Neural cell (in vitro differentiated cells): ENCODE results near the gene FBXO3. TPM values are rescaled to one million over a fixed set of nuclear protein-coding genes. Genes with fewer than 3 reads are reported as not detected.

ENCODE experiments used
- H2AFZ ChIP-seq: fragments of 200-600, 300-800 bp; sonication (generic), shearing (Covaris generic); 2 replicates; pipeline ENCODE4 v1.6.0; 2014; ENCODE audit warnings: low read depth, mild to moderate bottlenecking, antibody characterized with exemption, low read length, moderate library complexity
- H3F3A ChIP-seq: fragments of 200-600 bp; shearing (Covaris generic); 2 replicates; pipeline ENCODE4 v1.6.1; 2016; ENCODE audit warnings: mild to moderate bottlenecking, moderate library complexity, mixed read lengths, antibody characterized with exemption, low read length; ENCODE audit not compliant: insufficient read depth, poor library complexity, severe bottlenecking
- H3K27ac ChIP-seq: fragments of 200-600, 300-800 bp; sonication (generic), shearing (Covaris generic); 2 replicates; pipeline ENCODE4 v1.5.1; 2014; ENCODE audit warnings: mild to moderate bottlenecking, low read length, moderate library complexity
- H3K27me3 ChIP-seq: fragments of 300-800, 200-600 bp; sonication (generic), shearing (Covaris generic); 2 replicates; pipeline ENCODE4 v1.6.0; 2014; ENCODE audit warnings: mild to moderate bottlenecking, low read depth, low read length, moderate library complexity; ENCODE audit not compliant: insufficient read depth
- H3K36me3 ChIP-seq: fragments of 300-800, 200-600 bp; sonication (generic), shearing (Covaris generic); 2 replicates; pipeline ENCODE4 v1.5.1; 2014; ENCODE audit warnings: mild to moderate bottlenecking, antibody characterized with exemption, low read length, moderate library complexity; ENCODE audit not compliant: insufficient read depth
- H3K4me2 ChIP-seq: fragments of 300-800, 200-600 bp; sonication (generic), shearing (Covaris generic); 2 replicates; pipeline ENCODE4 v1.6.0; 2014; ENCODE audit warnings: mild to moderate bottlenecking, low read length
- H3K4me3 ChIP-seq: fragments of 300-800, 200-600 bp; sonication (generic), shearing (Covaris generic); 2 replicates; pipeline ENCODE4 v1.5.1; 2014; ENCODE audit warnings: mild to moderate bottlenecking, low read length, moderate library complexity
- H3K79me2 ChIP-seq: fragments of 200-600 bp; shearing (Covaris generic); replicated peaks from 2 replicates; pipeline ENCODE4 v1.6.0; 2014; ENCODE audit warnings: mild to moderate bottlenecking, low read length, moderate library complexity; ENCODE audit not compliant: insufficient read depth
- H3K9ac ChIP-seq: fragments of 300-800, 200-600 bp; sonication (generic), shearing (Covaris generic); 2 replicates; pipeline ENCODE4 v1.6.1; 2016; ENCODE audit warnings: mild to moderate bottlenecking, low read length, mixed read lengths
- H3K9me2 ChIP-seq: fragments of 200-600 bp; shearing (Covaris generic); 2 replicates; pipeline ENCODE4 v1.6.1; 2016; ENCODE audit warnings: mild to moderate bottlenecking, low read length, mixed read lengths; ENCODE audit not compliant: insufficient read depth
- H3K9me3 ChIP-seq: fragments of 200-600, 300-800 bp; sonication (generic), shearing (Covaris generic); 2 replicates; pipeline ENCODE4 v1.6.1; 2016; ENCODE audit warnings: mild to moderate bottlenecking, mixed run types, low read length, moderate library complexity, mixed read lengths
- H4K20me1 ChIP-seq: fragments of 200-600 bp; shearing (Covaris generic); 2 replicates; pipeline ENCODE4 v1.6.1; 2016; ENCODE audit warnings: mild to moderate bottlenecking, mixed run types; ENCODE audit not compliant: insufficient read depth
- CTCF ChIP-seq: fragments of 450-650 bp; IDR thresholded peaks from 2 replicates; pipeline ENCODE4 v1.5.1; 2014; ENCODE audit warnings: antibody characterized with exemption, mild to moderate bottlenecking, moderate library complexity; ENCODE audit not compliant: poor library complexity, severe bottlenecking
- EP300 ChIP-seq: fragments of 450-650 bp; conservative IDR thresholded peaks from 2 replicates; pipeline ENCODE4 v1.6.1; 2014; ENCODE audit warnings: antibody characterized with exemption, mild to moderate bottlenecking, moderate library complexity; ENCODE audit not compliant: poor library complexity, severe bottlenecking
- EZH2 ChIP-seq: fragments of 200-600, 300-800 bp; shearing (Covaris generic), sonication (generic); IDR thresholded peaks from 2 replicates; pipeline ENCODE4 v1.6.1; 2014; ENCODE audit warnings: antibody characterized with exemption, low read length, borderline replicate concordance, mild to moderate bottlenecking; ENCODE audit not compliant: insufficient read depth, poor library complexity, severe bottlenecking
- MXI1 ChIP-seq: fragments of 450-650 bp; conservative IDR thresholded peaks from 2 replicates; pipeline ENCODE4 v1.6.1; 2014; ENCODE audit warnings: antibody characterized with exemption, mild to moderate bottlenecking; ENCODE audit not compliant: poor library complexity, severe bottlenecking
- POLR2AphosphoS5 ChIP-seq: IDR thresholded peaks from 2 replicates; pipeline ENCODE4 v1.6.1; 2012
- RAD21 ChIP-seq: fragments of 450-650 bp; conservative IDR thresholded peaks from 2 replicates; pipeline ENCODE4 v1.6.1; 2014; ENCODE audit warnings: antibody characterized with exemption, mild to moderate bottlenecking, moderate library complexity
- SMC3 ChIP-seq: fragments of 450-650 bp; conservative IDR thresholded peaks from 2 replicates; pipeline ENCODE4 v1.6.1; 2014; ENCODE audit warnings: antibody characterized with exemption, mild to moderate bottlenecking, moderate library complexity; ENCODE audit not compliant: poor library complexity
- TAF1 ChIP-seq: IDR thresholded peaks from 2 replicates; pipeline ENCODE4 v1.6.1; 2012; ENCODE audit warnings: low read depth
- polyA plus RNA-seq: library from polyadenylated mRNA; depleted of rRNA; stranded (reverse); fragments of >200 nt; gene quantifications from 2 replicates; pipeline ENCODE4 v1.2.3, GENCODE V29; 2014
- TF ChIP-seq, protein P1 (sequence below): IDR thresholded peaks from 2 replicates; pipeline ENCODE4 v1.6.1; 2012; ENCODE audit warnings: borderline replicate concordance

Gene FBXO3
- polyA plus RNA-seq, 1 donor from 2014 or later: 115 TPM

GRCh38 chr11:33713151-33713855, 61.0 kb downstream of the FBXO3 start:
- no peak for TF ChIP-seq SMC3
- no peak for TF ChIP-seq MXI1
- TF ChIP-seq EP300: no peak
- TF ChIP-seq POLR2AphosphoS5: no peak
- no peak for TF ChIP-seq RAD21
- no peak for TF ChIP-seq CTCF
- TF ChIP-seq EZH2: no peak
- TF ChIP-seq TAF1: no peak
- TF ChIP-seq, protein P1, sequence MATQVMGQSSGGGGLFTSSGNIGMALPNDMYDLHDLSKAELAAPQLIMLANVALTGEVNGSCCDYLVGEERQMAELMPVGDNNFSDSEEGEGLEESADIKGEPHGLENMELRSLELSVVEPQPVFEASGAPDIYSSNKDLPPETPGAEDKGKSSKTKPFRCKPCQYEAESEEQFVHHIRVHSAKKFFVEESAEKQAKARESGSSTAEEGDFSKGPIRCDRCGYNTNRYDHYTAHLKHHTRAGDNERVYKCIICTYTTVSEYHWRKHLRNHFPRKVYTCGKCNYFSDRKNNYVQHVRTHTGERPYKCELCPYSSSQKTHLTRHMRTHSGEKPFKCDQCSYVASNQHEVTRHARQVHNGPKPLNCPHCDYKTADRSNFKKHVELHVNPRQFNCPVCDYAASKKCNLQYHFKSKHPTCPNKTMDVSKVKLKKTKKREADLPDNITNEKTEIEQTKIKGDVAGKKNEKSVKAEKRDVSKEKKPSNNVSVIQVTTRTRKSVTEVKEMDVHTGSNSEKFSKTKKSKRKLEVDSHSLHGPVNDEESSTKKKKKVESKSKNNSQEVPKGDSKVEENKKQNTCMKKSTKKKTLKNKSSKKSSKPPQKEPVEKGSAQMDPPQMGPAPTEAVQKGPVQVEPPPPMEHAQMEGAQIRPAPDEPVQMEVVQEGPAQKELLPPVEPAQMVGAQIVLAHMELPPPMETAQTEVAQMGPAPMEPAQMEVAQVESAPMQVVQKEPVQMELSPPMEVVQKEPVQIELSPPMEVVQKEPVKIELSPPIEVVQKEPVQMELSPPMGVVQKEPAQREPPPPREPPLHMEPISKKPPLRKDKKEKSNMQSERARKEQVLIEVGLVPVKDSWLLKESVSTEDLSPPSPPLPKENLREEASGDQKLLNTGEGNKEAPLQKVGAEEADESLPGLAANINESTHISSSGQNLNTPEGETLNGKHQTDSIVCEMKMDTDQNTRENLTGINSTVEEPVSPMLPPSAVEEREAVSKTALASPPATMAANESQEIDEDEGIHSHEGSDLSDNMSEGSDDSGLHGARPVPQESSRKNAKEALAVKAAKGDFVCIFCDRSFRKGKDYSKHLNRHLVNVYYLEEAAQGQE: no peak

DNA sequence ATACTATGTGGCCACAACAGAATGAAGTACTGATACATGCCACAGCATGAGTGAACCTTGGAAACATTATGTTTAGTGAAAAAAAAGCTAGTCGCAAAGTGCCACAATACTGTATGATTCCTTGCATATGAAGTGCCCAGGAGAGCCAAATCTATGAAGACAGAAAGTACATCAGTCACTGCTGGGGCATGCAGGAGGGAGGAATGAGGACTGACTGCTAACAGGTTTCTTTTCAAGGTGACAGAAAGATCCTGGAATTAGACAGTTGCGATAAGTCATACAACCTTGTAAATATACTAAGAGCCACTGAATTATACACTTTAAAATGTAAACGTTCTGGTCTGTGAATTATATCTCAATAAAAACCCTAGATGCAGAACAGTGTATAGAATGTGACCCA, 61.9 kb downstream of the FBXO3 start:
- H3K27ac ChIP-seq: no peak overlapping the region
- no peak overlapping the region for H3K4me3 ChIP-seq
- no peaks in the 10 kb centered on the region for H4K20me1 ChIP-seq
- H3K4me2 ChIP-seq: no peak overlapping the region
- H3K9me3 ChIP-seq: no peaks in the 10 kb centered on the region
- H3K9me2 ChIP-seq: no peaks in the 10 kb centered on the region
- H3K27me3 ChIP-seq: no peaks in the 10 kb centered on the region
- no peaks in the 10 kb centered on the region for H3K79me2 ChIP-seq
- no peak overlapping the region for H2AFZ ChIP-seq
- no peak overlapping the region for H3K9ac ChIP-seq
- TF ChIP-seq, protein P1: no peak
- TF ChIP-seq EZH2 (no peak), TAF1 (no peak), RAD21 (no peak), SMC3 (no peak), CTCF (no peak), MXI1 (no peak), POLR2AphosphoS5 (no peak), EP300 (no peak)
- H3F3A ChIP-seq: no peaks in the 10 kb centered on the region
- H3K36me3 ChIP-seq: peaks cover 10% of the 10 kb centered on the region

More at GRCh38 chr11:33713151-33713855, 61.0 kb downstream of the FBXO3 start:
- Histone ChIP-seq H3K9me3 (no peaks in the 10 kb centered on the region), H3K79me2 (no peaks in the 10 kb centered on the region), H3K9ac (no peak overlapping the region), H4K20me1 (no peaks in the 10 kb centered on the region), H3K9me2 (no peaks in the 10 kb centered on the region), H3K4me2 (no peak overlapping the region), H3F3A (no peaks in the 10 kb centered on the region), H3K4me3 (no peak overlapping the region), H3K36me3 (peaks cover 13% of the 10 kb centered on the region), H3K27ac (no peak overlapping the region), H3K27me3 (no peaks in the 10 kb centered on the region), H2AFZ (no peak overlapping the region)
